HepG2 (cell line): Measurements from ENCODE around the gene CLCNKA.

ENCODE experiments used
- ATF7 ChIP-seq, 2 experiments: fragments of 450-650 bp in 1 of 2; sonication (generic) in 1 of 2; formaldehyde crosslinking in 1 of 2; IDR thresholded peaks; 2 replicates each; pipeline versions ENCODE4 v1.4.0 to v1.6.1; 2016 to 2020; ENCODE audit warnings: antibody characterized with exemption in 1 of 2, mild to moderate bottlenecking in 1 of 2, missing genetic modification reagents in 1 of 2
- ETV6 ChIP-seq: sonication (generic); formaldehyde crosslinking; conservative IDR thresholded peaks from 2 replicates; pipeline ENCODE4 v1.4.0; 2020; ENCODE audit warnings: missing genetic modification reagents

- TF ChIP-seq ETV6 (CRISPR knock-in tag) = no peak
- no peak for TF ChIP-seq ATF7 (IDR thresholded peaks at IDR 0.05)
- no peak for TF ChIP-seq ATF7 (CRISPR knock-in tag; IDR thresholded peaks at IDR 0.05)
Observed at GRCh38 chr1:16063226-16063829, 41.5 kb downstream of the CLCNKA start.
